Neutrophil (primary cell): ENCODE data around the gene PARD3.

Source experiments
- H3K27ac ChIP-seq: fragments of 200-600 bp; sonication (generic); 2 replicates; pipeline ENCODE4 v1.5.1; 2016; ENCODE audit warnings: mild to moderate bottlenecking, moderate library complexity
- H3K27me3 ChIP-seq: fragments of 200-600 bp; sonication (generic); 2 replicates; pipeline ENCODE4 v1.6.0; 2016; ENCODE audit warnings: mild to moderate bottlenecking
- H3K36me3 ChIP-seq: fragments of 200-600 bp; sonication (generic); 2 replicates; pipeline ENCODE4 v1.5.1; 2017
- H3K4me1 ChIP-seq, 2 experiments: fragments of 200-600 bp in 1 of 2; sonication (generic) in 1 of 2; 1 replicate in 1 of 2; 2 replicates in 1 of 2; pipeline versions ENCODE4 v1.5.1 to v1.6.1; 2013 to 2016; ENCODE audit warnings: low read depth in 1 of 2, low read length in 1 of 2, mild to moderate bottlenecking in 1 of 2, moderate library complexity in 1 of 2; ENCODE audit not compliant: control insufficient read depth in 1 of 2, insufficient read depth in 1 of 2
- H3K4me3 ChIP-seq, 2 experiments: fragments of 200-600 bp in 1 of 2; sonication (generic) in 1 of 2; 1 replicate in 1 of 2; 2 replicates in 1 of 2; pipeline ENCODE4 v1.5.1; 2013 to 2016; ENCODE audit warnings: low read depth in 1 of 2, low read length in 1 of 2, mild to moderate bottlenecking in 1 of 2, moderate library complexity in 1 of 2
- H3K9me3 ChIP-seq: fragments of 200-600 bp; sonication (generic); 2 replicates; pipeline ENCODE4 v1.5.1; 2016
- CTCF ChIP-seq: fragments of 200-600 bp; sonication (generic); IDR thresholded peaks from 2 replicates; pipeline ENCODE4 v1.5.1; 2016; ENCODE audit warnings: antibody characterized with exemption

The PARD3 gene

DNA sequence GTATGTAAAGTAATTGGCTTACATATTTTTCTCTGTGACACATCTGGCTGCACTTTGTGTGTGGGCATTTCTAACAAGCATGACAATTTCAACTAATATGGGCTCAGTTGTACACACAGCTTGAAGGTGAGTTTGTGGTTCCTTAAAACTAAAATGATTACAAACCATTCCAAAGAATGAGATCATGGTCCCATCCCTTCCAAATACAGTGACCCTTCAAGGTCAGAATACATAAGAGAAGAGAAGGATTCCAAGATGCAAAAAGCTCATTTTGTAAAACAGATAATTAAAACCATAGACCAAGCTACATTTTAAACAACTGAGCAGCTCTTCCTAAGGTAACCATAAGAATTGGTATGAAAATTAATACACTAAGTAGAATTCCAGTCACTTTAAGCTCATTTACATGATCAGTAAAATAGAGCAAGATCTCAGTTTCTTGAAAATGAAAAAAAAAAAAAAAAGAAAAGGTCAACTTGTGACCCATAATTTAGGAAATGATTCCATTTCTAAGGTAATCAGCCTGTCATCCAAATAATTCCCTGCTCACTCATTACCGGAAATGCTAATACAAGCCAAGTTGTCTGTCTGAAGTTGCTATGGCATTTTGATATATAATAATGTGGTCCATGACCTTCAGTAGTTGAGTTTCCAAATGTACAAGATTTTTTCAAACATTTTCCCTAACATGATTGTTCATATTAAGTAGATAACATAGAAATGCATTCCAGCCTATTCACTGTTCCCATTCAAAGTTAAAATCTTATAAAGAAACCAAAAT lies 688.5 kb downstream of the PARD3 start:
- no peaks in the 10 kb centered on the region for H3K9me3 ChIP-seq
- no peaks in the 10 kb centered on the region for H3K27me3 ChIP-seq
- H3K4me1 ChIP-seq = no peaks in the 10 kb centered on the region
- no peak overlapping the region for H3K4me3 ChIP-seq
- no peak overlapping the region for H3K27ac ChIP-seq
- no peaks in the 10 kb centered on the region for H3K36me3 ChIP-seq
- TF ChIP-seq CTCF = no peak

- H3K27me3 ChIP-seq = no peaks in the 10 kb centered on the region
- H3K27ac ChIP-seq = no peak overlapping the region
- H3K4me3 ChIP-seq = no peak overlapping the region
- no peaks in the 10 kb centered on the region for H3K36me3 ChIP-seq
- H3K9me3 ChIP-seq = no peaks in the 10 kb centered on the region
- H3K4me1 ChIP-seq = no peaks in the 10 kb centered on the region
- no peak for TF ChIP-seq CTCF
Observed at GRCh38 chr10:34125702-34126101, 689.4 kb downstream of the PARD3 start.

DNA sequence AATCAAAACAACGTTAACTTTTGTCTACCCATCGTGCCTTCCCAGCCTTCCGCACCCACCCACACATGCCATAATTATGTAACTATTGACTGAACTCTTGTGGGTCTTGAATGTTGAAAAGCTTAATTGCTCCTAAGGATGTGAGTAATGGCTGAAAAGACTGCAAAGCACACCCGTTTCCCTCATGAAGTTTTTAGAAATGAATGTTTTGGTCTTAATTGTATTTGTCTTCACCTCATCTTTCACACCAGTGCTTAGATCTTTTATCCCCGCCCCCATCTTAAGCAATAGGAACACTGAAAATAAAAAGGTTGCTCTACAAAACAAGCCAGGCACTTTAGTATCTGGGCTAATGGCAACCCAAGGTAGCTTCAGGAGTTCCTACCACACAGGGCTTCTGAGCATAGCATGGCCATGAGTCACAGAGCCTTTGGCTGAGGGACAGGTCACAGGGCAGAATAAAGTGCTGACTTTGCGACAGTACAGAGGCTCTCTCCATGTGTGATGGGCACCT lies 690.5 kb downstream of the PARD3 start:
- no peak for TF ChIP-seq CTCF
- Histone ChIP-seq H3K4me1 (no peaks in the 10 kb centered on the region), H3K9me3 (no peaks in the 10 kb centered on the region), H3K36me3 (no peaks in the 10 kb centered on the region), H3K27ac (no peak overlapping the region), H3K4me3 (no peak overlapping the region), H3K27me3 (no peaks in the 10 kb centered on the region)

- Histone ChIP-seq H3K27me3 (no peaks in the 10 kb centered on the region), H3K4me3 (no peak overlapping the region), H3K36me3 (no peaks in the 10 kb centered on the region), H3K9me3 (no peaks in the 10 kb centered on the region), H3K27ac (no peak overlapping the region), H3K4me1 (no peaks in the 10 kb centered on the region)
- no peak for TF ChIP-seq CTCF
Observed at GRCh38 chr10:34121781-34122622, 693.1 kb downstream of the PARD3 start.

DNA sequence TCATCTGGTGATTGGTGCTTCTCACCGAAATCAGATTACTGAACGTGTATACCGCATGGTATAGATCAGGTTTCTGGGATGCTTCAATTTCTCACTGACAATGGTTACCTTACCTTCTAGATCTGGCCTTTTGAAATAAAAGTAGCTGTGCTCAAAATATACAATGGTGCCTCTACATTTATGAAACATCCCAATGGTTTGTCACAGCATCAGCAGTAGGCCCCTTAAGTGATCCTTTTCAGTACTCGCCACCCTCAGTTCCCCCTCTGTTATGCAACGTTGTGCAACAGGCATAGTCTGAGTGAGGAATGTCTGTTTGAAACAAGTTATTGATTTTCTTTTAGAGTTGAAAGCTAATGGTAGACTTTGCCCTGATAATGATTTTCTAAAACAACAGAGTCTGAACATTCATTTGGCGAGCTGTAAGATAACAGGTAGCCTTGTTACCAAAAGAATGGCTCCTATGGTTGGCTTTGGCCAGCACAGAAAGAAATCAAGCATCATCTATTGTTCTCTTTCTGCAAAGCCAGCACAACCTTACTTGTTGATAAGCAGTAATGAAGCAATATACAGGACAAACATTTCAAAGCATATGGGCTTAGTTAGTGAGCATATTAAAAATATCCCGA lies 693.9 kb downstream of the PARD3 start:
- Histone ChIP-seq H3K36me3 (no peaks in the 10 kb centered on the region), H3K27me3 (no peaks in the 10 kb centered on the region), H3K4me3 (no peak overlapping the region), H3K9me3 (no peaks in the 10 kb centered on the region), H3K27ac (no peak overlapping the region), H3K4me1 (no peaks in the 10 kb centered on the region)
- TF ChIP-seq CTCF = no peak
